Fibroblast of mammary gland (primary cell): ENCODE measurements around the gene ZBTB7C.

Source experiments
- DNase-seq: peaks from one replicate; pipeline ENCODE4 v3.0.0-alpha.2; 2010; ENCODE audit warnings: low read depth
- H3K4me3 ChIP-seq: 2 replicates; pipeline ENCODE4 v1.5.1; 2011; ENCODE audit warnings: low read depth, mild to moderate bottlenecking, low read length, moderate library complexity; ENCODE audit not compliant: control insufficient read depth
- CTCF ChIP-seq: conservative IDR thresholded peaks from 2 replicates; pipeline ENCODE4 v1.5.1; 2011; ENCODE audit warnings: low read depth, low read length, inconsistent platforms; ENCODE audit not compliant: control insufficient read depth, insufficient read depth

The ZBTB7C gene

DNA sequence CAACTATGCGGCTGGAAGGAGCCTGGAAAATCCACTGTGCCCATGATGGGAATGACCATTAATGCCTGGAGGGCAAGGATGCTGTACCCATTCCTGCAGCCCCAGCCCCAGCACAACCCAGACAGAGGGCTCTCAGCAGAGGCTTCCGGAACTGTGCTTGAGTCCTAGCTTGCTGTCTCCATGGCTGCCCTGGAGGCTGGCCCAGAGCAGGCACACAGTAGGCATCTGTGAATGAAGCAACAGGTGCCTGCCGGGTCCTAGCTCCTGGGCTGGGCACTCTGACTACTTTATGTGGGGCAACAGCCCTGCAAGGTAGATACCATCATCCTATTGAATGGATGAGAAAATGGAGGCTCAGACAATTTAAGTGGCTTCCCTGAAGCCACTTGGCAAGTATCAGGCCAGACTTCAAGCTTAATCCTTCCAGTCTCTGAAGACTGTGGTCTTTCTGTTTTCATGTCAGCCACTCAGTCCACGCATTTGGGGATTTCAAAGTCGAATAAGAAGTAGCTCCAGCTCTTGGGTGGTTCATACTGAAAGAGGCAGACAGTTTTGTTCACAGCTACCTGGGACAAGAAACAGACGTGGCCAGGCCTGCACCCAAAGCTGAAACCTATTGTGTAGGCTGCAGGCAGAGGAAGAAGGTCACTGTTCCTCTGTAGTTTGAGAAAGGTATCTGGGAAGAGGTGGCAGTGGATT lies 237.5 kb downstream of the ZBTB7C start:
- H3K4me3 ChIP-seq = no peak overlapping the region
- no peak for DNase-seq
- no peak for TF ChIP-seq CTCF

DNA sequence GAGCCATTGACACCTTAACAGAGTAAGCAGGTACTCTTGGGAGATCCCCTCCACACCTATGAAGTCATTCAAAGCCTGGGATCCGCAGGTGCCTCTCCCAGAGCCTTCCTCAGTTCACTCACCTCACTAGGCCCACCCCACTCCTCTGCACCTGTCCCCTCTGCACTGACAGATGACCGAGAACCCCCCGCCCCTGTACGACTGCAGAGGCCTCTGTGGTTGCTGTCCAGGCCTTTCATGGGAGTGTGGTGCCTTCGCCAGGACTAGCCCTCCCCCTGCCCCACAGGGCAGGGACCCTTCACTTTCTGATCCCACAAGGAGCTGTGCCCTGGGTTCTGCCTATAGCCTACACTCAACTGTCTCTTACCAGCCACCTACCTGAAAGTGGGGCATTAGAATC lies 238.5 kb downstream of the ZBTB7C start:
- no peak overlapping the region for H3K4me3 ChIP-seq
- DNase-seq = no peak
- TF ChIP-seq CTCF = no peak

- H3K4me3 ChIP-seq = no peak overlapping the region
- no peak for DNase-seq
- no peak for TF ChIP-seq CTCF
Measured at GRCh38 chr18:48168861-48169260, 240.3 kb downstream of the ZBTB7C start.

DNA sequence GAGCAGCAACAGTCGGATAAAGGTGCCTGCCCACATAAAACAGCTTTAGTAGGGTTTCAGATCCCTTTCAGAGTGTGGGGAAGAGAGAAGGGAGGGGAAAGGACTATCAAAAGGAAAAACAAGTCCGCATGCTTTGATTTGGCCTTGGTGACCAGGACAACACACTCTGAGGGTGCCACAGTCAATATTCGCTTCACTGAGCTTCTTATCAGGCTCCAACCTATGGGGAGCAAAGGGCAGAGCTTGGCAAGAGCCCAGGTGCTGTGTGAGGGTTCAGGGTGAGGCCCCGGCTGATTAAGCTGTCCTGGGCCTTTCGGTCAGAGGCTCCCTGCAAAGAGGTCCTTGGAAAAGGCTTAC lies 241.3 kb downstream of the ZBTB7C start:
- H3K4me3 ChIP-seq = no peak overlapping the region
- TF ChIP-seq CTCF = no peak

DNA sequence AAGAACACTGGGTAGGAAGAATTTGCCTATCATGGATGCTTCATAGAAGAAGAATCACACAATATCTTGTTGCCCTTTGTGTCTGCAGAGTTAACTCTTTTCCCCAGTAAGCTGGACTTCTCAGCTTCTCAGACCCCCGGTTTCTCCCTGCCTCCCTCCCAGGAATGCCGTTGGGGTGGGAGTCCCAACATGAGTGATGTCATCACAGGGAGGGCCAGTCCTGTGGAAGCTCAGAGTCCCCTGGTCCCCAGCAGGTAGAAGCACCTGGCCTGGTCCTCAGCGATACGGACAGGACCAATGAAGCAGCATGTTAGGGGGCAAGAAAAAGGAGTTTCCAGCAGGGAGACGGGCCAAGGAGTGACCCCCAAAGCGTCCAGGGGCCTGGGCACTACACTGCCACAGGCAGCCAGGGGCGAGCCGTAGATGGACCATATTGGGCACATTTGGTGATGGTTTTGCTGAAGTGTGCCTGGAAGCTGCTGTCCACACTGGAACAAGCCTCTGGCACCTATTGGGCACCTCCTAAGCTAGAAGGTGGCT lies 242.8 kb downstream of the ZBTB7C start:
- no peak overlapping the region for H3K4me3 ChIP-seq
- no peak for DNase-seq
- no peak for TF ChIP-seq CTCF

More for the DNA sequence above, 241.3 kb downstream of the ZBTB7C start:
- DNase-seq = no peak

DNA sequence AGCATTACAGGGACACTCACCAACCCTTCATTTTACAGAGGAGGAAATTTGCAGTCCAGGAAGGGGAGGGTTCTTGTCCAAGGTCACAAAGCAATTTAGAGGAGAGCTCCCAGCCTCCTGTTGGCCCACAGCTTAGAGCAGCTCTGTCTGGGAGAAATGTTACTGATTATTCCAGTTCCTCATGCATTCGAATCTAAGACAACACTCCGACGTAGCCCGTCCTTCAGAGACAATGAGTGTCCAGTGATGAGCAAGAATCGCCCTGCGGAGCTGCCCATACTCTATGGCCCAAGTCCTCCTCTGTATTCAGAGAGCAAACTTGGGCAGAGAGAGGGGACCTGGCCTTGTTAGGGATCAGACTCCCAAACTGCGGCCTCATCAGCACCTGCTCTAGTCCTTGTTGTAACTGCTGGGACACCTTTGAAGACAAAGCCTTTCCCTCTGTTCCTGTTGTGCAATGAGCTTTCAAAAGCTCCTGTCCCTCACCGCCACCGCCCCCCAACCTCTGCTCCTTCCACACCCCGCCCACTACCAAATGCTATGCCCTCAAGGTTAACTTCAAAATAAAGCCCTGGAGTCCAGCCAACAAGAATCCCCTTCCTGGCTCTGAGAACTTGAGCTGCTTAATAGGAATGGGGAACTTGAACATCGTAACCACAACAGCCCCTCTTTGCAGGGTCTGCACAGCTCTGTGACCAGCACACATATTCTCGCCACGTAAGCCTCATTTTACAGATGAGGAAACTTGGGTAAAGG lies 243.9 kb downstream of the ZBTB7C start:
- H3K4me3 ChIP-seq = no peak overlapping the region
- no peak for TF ChIP-seq CTCF
- no peak for DNase-seq

- DNase-seq = no peak
- no peak overlapping the region for H3K4me3 ChIP-seq
- TF ChIP-seq CTCF = no peak
Measured at GRCh38 chr18:48164701-48165100, 244.5 kb downstream of the ZBTB7C start.
